H1 (cell line): ENCODE measurements around the gene LDLRAD3.

Source experiments
- CBX5 ChIP-seq: fragments of 300-800, 300-1000 bp; sonication (generic); IDR thresholded peaks from 2 replicates; pipeline ENCODE4 v1.7.1; 2016; ENCODE audit warnings: antibody characterized with exemption, low read length, low read depth
- CEBPB ChIP-seq: IDR thresholded peaks from 2 replicates; pipeline ENCODE4 v1.6.1; 2012; ENCODE audit warnings: low read depth, low read length
- CHD1 ChIP-seq: IDR thresholded peaks from 2 replicates; pipeline ENCODE4 v1.6.1; 2012; ENCODE audit warnings: low read depth, low read length, improper control_type of control experiment
- CTBP2 ChIP-seq: IDR thresholded peaks from 2 replicates; pipeline ENCODE4 v1.7.0; 2011; ENCODE audit warnings: borderline replicate concordance, mild to moderate bottlenecking, moderate library complexity, mixed read lengths, low read length; ENCODE audit not compliant: insufficient read depth, insufficient read length
- CTCF ChIP-seq, 3 experiments: IDR thresholded peaks; 1 replicate in 2 of 3; 2 replicates in 1 of 3; pipeline versions ENCODE4 v1.5.1 to v1.6.1; 2011; ENCODE audit warnings: low read length in 3 of 3, mild to moderate bottlenecking in 3 of 3, inconsistent platforms in 2 of 3, low read depth in 1 of 3, moderate library complexity in 1 of 3; ENCODE audit not compliant: insufficient read depth in 1 of 3; ENCODE audit errors: control extremely low read depth in 1 of 3
- FOSL1 ChIP-seq: IDR thresholded peaks from 2 replicates; pipeline ENCODE4 v1.6.1; 2011; ENCODE audit warnings: mild to moderate bottlenecking, low read depth, low read length, moderate library complexity; ENCODE audit not compliant: insufficient read depth
- GTF2F1 ChIP-seq: IDR thresholded peaks from 2 replicates; pipeline ENCODE4 v1.6.1; 2012; ENCODE audit warnings: low read depth, low read length, improper control_type of control experiment, borderline replicate concordance
- NRF1 ChIP-seq: IDR thresholded peaks from 2 replicates; pipeline ENCODE4 v1.6.1; 2011; ENCODE audit warnings: mild to moderate bottlenecking, low read depth, low read length, improper control_type of control experiment
- POLR2AphosphoS5 ChIP-seq: IDR thresholded peaks from 2 replicates; pipeline ENCODE4 v1.6.1; 2011; ENCODE audit warnings: low read depth, low read length
- RAD21 ChIP-seq, 2 experiments: IDR thresholded peaks in 1 of 2; conservative IDR thresholded peaks in 1 of 2; 2 replicates each; pipeline ENCODE4 v1.6.1; 2011; ENCODE audit warnings: low read depth in 2 of 2, low read length in 2 of 2, improper control_type of control experiment in 1 of 2, inconsistent platforms in 1 of 2, mild to moderate bottlenecking in 1 of 2, moderate library complexity in 1 of 2
- SP1 ChIP-seq: IDR thresholded peaks from 2 replicates; pipeline ENCODE4 v1.6.1; 2011; ENCODE audit warnings: low read depth, low read length
- TAF1 ChIP-seq: IDR thresholded peaks from 2 replicates; pipeline ENCODE4 v1.6.1; 2011; ENCODE audit warnings: mild to moderate bottlenecking, low read depth, low read length

- TF ChIP-seq SP1 (no peak), TAF1 (no peak), RAD21 (IDR thresholded peaks at IDR 0.05 in 1 of 2, conservative IDR thresholded peaks at IDR 0.05 in 1 of 2; ENCODE audit: low read depth in 2 of 2, low read length in 2 of 2) (0 out of 4 replicates have a peak, but pooled peaks have one; percentile 3 to 7), CTCF (IDR thresholded peaks at IDR 0.05; ENCODE audit: control extremely low read depth in 1 of 3, insufficient read depth in 1 of 3, low read depth in 1 of 3, low read length in 3 of 3) (peak in 1 of 3 experiments; percentile 5; a peak in 1 of 4 replicates), FOSL1 (no peak), POLR2AphosphoS5 (no peak), NRF1 (no peak), CBX5 (no peak), GTF2F1 (no peak), CHD1 (no peak), CTBP2 (no peak), CEBPB (no peak)
These were observed 100.8 kb downstream of the LDLRAD3 start for GRCh38 chr11:36044636-36045035.
